Panc1 (cell line): ENCODE measurements around the gene C2orf76.

Experiments used
- POLR2AphosphoS5 ChIP-seq: IDR thresholded peaks from 2 replicates; pipeline ENCODE4 v1.6.1; 2012; ENCODE audit warnings: mild to moderate bottlenecking, low read depth, low read length, moderate library complexity
- TF ChIP-seq, protein P1 (sequence below): fragments of 450-650 bp; IDR thresholded peaks from 2 replicates; pipeline ENCODE4 v1.5.1; 2017; ENCODE audit warnings: mild to moderate bottlenecking

- TF ChIP-seq POLR2AphosphoS5: no peak
- TF ChIP-seq, protein P1, sequence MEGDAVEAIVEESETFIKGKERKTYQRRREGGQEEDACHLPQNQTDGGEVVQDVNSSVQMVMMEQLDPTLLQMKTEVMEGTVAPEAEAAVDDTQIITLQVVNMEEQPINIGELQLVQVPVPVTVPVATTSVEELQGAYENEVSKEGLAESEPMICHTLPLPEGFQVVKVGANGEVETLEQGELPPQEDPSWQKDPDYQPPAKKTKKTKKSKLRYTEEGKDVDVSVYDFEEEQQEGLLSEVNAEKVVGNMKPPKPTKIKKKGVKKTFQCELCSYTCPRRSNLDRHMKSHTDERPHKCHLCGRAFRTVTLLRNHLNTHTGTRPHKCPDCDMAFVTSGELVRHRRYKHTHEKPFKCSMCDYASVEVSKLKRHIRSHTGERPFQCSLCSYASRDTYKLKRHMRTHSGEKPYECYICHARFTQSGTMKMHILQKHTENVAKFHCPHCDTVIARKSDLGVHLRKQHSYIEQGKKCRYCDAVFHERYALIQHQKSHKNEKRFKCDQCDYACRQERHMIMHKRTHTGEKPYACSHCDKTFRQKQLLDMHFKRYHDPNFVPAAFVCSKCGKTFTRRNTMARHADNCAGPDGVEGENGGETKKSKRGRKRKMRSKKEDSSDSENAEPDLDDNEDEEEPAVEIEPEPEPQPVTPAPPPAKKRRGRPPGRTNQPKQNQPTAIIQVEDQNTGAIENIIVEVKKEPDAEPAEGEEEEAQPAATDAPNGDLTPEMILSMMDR: no peak
These were observed 43.2 kb downstream of the C2orf76 start for GRCh38 chr2:119323459-119323858.
